AG04449 (cell line): Measurements from ENCODE around the gene PLEKHA8.
A peak's percentile ranks its signal among the peaks of the same experiment; 100 is the strongest.

ENCODE experiments used
- CTCF ChIA-PET: fragments of 350-600 bp; formaldehyde crosslinking; extraction: SDS; loops from one replicate; lab custom pipeline; 2021; ENCODE audit warnings: antibody characterized with exemption; lab: Yijun Ruan, JAX
- POLR2A ChIA-PET: fragments of 400-600, 350-600 bp; formaldehyde crosslinking; extraction: SDS; loops from one replicate; lab custom pipeline; 2020; ENCODE audit warnings: antibody characterized with exemption, inconsistent platforms; lab: Yijun Ruan, JAX
- DNase-seq: peaks from one replicate; pipeline ENCODE4 v3.0.0-alpha.2; 2010; ENCODE audit warnings: low read depth, low spot score
- H3K4me3 ChIP-seq: 2 replicates; pipeline ENCODE4 v1.5.1; 2011; ENCODE audit warnings: low read depth, mild to moderate bottlenecking, control low read depth, low read length
- CTCF ChIP-seq: IDR thresholded peaks from one replicate; pipeline ENCODE4 v1.5.1; 2011; ENCODE audit warnings: mild to moderate bottlenecking, moderate library complexity, low read length, control low read depth, inconsistent platforms; ENCODE audit not compliant: insufficient read depth; ENCODE audit errors: missing control alignments

PLEKHA8 gene

GRCh38 chr7:30032310-30033125, 4.3 kb downstream of the PLEKHA8 start:
- POLR2A ChIA-PET: no interaction called here
- DNase-seq: peak; percentile 26
- CTCF ChIA-PET: interaction anchor here (1.0 kb wide), 1 partner anchor 29 kb away, joined by 3 read pairs; no protein-coding TSS in a partner anchor
- no peak overlapping the region for H3K4me3 ChIP-seq
- no peak for TF ChIP-seq CTCF

- ChIA-PET POLR2A (no interaction called here), CTCF (interaction anchor here (1.8 kb wide), 1 partner anchor 27 kb away, joined by 7 read pairs; no protein-coding TSS in a partner anchor)
- no peak for TF ChIP-seq CTCF
- no peak for DNase-seq
- no peak overlapping the region for H3K4me3 ChIP-seq
These were observed 6.3 kb downstream of the PLEKHA8 start for GRCh38 chr7:30034501-30034900.

- POLR2A ChIA-PET: no interaction called here
- no peak overlapping the region for H3K4me3 ChIP-seq
- CTCF ChIA-PET: interaction anchor here (1.2 to 1.8 kb wide), 3 partner anchors 26 to 38 kb away, joined by 3 to 7 read pairs (median 3); no protein-coding TSS in a partner anchor
- TF ChIP-seq CTCF: no peak
- DNase-seq: no peak
These were observed 8.0 kb downstream of the PLEKHA8 start for GRCh38 chr7:30036220-30036619.

- POLR2A ChIA-PET: no interaction called here
- CTCF ChIA-PET: interaction anchor here (1.0 to 1.9 kb wide), 3 partner anchors 10 to 36 kb away, joined by 3 to 4 read pairs (median 3); partner anchors contain the start of gene PLEKHA8
- H3K4me3 ChIP-seq: no peak overlapping the region
- DNase-seq: no peak
- no peak for TF ChIP-seq CTCF
These were observed 10.2 kb downstream of the PLEKHA8 start for GRCh38 chr7:30038196-30038980.

- no peak for TF ChIP-seq CTCF
- H3K4me3 ChIP-seq: no peak overlapping the region
- POLR2A ChIA-PET: no interaction called here
- DNase-seq: no peak
- CTCF ChIA-PET: interaction anchor here (1.8 to 3.8 kb wide), 2 partner anchors 12 to 21 kb away, joined by 5 to 19 read pairs; no protein-coding TSS in a partner anchor
These were observed 12.7 kb downstream of the PLEKHA8 start for GRCh38 chr7:30040938-30041337.
